ENCODE measurements around the gene TTBK2.

The TTBK2 gene

DNA sequence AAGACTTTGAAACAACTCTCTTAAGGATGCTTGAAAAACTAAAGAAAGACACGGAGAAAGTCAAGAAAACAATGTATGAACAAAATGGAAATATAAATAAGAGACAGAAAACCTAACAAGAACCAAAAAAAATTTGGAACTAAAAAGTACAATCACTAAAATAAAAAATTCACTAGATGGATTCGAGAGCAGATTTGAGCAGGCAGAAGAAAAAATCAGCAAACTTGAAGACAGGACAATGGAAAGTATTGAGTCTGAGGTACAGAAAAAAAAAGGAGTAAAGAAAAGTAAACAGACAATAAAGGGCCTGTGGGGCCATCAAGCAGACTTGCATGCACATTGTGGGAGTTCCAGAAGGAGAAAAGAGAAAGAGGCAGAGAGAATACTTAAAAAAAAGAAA, 170.3 kb downstream of the TTBK2 start:
- no peak for DNase-seq

DNA sequence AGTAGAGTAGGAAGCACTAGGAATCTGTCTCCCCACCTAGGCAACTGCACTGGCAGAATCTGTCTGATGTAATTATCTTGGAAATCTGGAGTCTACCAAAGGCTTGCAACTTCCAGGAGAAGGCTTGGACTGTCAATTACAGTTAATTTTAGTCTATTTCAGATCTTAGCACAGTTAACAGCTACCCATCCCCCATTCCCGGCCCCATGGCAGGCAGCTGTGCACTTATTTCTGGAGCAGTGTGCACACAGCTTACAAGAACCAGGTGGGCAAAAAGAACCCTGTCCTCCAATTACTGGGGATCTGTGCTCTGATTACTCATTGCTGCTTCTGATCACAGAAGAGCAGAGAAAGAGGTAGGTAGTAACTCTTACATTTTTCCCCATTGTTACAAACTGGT, 171.3 kb downstream of the TTBK2 start:
- no peak for DNase-seq

DNA sequence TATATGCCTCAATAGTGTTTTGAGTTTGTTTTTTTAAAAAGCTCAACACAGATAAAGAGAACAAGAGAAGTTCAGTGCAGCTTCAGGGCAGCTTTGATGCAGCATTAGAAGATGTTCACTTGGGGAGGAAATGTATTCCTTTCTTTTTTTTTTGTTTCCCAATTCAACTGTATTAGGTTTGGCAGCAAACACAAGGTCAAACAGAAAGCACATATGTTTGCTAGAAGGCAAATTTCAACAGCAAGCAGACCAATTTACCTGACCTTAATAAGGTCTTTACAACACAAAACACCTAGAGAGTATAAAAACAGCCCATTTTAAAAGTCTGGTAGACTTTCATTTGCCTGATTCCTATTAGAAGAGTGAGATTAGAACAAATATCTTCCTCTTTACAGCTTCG, 176.4 kb downstream of the TTBK2 start:
- no peak for DNase-seq

DNA sequence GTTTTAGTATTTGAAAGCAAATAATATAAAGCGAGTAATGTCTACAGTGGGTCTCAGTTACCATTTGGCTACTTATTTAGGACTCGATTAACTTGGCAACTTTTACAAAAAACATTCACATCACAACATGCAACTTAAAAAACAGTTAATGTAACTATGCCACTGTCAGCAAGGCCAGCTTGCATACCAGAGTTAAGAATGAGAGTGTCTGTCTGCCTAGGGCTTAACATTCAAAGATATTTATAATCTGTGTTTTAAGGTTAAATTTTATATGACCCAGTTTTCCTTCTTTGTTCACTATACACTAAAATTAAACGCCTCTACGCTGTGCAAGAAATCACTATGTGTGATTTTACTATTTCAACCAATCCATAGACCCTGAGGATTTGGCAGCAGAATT, 178.4 kb downstream of the TTBK2 start:
- DNase-seq: no peak

DNA sequence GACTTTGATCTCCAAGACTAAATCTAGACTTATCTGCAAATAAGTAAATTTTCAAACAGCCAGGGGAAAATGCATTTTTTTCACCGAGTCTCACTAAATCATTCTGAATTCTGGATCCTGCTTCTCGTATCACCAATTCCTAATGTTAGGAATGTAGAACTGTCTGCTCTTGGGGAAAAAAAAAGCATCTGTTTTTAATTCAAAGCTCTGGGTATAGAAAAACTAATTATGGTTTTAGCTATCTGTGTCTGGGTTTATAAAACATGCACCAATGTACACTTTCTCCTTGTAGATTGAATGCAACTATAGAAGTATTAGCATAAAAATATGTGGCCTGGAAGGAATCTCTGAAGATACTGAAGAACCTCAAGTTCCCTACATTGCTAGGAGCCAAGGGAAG, 178.9 kb downstream of the TTBK2 start:
- DNase-seq: no peak

DNA sequence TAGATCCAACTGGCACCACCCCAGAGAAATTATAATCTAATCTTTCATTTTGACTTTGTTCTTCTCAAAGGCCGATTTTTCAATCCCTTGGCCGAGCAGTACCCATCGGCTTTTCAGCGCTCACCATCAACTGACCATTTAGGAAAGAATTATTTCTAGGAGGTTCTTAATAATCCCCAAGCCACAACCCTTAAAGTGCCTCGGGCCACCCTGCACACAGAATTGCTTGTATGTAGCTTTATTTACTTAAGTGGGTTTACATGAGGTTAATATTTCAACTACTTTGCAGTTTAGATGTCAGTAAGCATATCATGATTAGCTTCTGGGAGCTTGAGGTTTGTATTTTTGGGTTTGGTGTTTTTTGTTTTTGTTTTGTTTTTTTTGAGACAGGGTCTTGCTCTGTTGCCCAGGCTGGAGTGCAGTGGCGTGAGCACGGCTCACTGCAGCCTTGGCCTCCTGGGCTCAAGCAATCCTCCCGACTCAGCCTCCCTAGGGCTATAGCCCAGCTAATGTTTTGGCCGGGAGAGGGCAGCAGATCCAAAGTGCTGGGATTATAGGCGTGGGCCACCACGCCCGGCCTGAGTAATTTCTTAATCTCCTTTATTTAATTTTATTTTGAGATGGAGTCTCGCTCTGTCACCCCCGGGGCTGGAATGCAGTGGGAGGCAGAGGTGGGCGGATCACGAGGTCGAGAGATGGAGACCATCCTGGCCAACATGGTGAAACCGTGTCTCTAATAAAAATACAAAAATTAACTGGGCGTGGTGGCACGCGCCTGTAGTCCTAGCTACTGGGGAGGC, 182.8 kb downstream of the TTBK2 start:
- DNase-seq: no peak

DNA sequence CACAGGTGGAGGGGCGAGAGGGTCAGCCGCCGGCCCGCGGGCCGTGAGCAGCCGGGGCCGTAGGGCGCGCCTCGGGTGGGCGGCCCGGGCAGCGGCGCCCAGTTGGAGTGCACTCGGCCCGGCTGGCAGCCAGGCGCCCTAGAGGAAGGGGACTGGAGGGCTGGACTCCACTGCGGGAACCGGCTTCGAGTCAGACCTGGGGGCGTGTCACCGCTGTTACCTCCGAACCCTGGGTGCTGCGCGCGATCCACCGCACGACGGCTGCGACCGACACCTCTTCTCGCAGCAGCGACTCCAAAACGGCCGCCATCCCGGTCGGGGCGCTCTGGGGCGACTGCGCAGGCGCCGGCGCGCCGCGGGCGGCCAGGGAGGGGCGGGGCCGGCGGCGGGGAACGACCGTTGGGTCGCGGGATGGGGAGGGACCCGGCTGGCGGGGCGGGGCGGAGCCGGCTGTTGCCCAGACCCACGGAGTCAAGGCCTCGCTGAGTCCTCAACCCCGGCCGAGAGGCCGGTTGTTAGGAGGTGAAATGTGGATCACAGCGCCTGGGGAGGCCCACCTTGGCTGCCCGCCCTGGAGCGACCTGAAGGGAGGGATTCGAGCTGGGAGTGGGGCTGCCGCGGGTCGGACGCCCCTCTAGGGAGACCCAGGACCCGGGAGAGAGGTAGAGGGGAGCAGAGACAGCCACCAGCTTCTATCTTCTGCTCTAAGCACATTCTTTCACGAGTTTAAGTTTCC, 183.6 kb downstream of the TTBK2 start, which contains the start of gene CDAN1:
Gene CDAN1, minus strand, starts transcription at position 336 of the 736 bp plus-strand sequence. Its CDS starts 26 bp downstream, at position 310.
- peak; percentile 12 for DNase-seq

DNA sequence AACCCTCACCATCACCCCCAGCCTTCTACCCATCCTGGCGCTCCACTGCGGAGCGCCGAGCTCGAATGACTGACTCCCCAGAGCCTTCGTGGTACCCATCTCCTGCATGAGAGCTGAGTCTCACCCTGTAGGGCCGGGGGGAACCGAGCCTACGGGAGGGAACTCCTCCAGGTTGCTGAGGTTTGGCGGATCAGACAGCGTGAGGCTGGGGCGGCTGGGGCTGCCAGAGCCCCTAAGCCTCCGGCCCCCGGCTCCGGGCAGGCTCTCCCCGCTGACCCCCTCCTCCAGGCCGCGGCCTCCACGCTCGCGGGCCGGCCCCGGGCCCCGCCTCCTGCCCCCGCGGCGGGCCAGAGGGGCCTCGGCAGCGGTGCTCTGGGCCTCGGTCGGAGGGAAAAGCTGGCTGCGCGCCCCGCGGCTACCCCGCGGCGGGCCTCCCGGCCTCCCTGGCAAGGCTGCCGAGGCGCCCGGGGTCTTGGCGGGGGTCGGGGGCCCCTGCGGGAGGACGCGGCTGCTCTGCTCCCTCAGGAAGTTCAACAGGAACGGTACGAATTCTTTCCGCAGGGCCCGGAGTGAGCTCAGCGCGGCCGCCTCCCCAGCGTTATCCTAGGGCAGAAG, 184.3 kb downstream of the TTBK2 start:
- DNase-seq: no peak

DNA sequence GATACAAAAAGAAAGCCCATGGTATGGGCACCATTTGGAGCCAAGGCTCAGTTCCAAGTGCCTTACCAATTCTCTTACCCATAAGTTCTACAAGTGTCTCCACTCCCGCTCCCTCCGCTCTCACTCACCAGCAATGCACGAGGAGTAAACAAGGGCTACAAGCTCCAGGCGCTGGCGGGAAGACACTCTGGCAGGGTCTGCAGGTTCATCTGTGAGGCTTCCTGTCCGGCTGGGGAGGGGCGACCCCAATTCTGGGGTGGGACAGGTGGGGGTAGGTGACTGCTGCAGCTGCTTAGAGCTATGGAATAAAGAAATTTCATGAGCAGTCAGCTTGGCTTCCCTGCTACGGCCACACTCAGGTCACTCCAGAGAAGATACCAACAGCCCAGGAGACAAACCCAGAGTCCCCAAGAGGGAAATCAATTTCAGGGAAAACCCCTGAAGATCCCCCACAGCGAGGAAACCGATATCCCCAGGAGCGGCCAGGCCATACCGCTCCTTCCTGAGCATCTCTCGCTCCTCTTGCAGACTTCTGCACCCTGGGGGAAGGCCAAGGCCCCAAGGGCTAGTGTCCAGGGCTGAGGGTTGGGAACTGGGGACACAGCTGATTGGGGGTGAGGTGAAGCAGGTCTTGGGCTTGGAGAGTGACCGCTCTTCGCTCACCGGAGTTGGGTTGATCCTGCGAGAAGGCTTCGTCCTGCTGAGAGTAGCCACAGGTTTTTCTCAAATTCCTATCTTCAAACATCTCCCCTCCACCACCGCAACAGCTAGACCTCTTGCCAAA, 185.0 kb downstream of the TTBK2 start:
- DNase-seq: no peak

DNA sequence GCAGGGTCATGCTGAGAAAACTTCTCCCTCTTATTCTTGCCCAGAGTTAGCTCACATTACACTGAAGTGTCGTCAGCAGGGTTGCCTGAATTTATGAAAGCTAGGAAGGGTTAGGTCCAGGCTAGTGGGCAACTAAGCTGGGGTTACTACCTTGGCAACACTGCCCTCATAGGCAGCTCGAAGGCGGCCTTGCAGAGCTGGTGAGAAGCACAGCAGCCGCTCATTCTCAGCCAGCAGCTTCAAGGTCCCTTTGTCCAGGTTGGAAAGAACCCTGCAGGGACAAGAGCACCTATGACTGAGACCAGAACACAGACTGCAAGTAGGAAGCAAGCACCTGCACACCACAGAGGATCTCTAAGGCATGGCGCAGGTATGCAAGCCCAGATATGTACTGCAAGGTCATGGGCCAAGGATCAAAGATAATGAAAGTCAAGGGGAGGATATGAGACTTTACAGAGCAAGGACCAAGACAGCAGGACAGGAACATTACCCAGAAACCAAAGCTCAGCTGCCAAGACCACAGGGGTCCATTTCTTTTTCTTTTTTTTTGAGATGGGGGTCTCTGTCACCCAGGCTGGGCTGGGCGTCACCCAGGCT, 186.4 kb downstream of the TTBK2 start:
- DNase-seq: no peak

DNA sequence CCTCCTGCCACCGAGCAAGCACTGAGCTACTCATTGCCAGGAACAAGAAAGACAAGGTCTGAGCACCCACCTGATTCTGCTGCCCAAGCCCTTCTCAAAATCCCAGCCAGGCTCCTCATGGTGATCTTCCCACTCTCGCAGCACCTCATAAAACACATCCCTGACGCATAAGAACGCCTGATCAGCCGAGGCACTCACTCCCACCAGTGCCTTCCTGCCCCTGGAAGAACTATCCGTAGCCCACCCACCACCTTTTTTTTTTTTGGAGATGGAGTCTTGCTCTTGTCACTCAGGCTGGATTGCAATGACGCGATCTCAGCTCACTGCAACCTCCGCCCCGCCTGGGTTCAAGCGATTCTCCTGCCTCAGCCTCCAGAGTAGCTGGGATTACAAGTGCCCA, 187.6 kb downstream of the TTBK2 start:
- no peak for DNase-seq

DNA sequence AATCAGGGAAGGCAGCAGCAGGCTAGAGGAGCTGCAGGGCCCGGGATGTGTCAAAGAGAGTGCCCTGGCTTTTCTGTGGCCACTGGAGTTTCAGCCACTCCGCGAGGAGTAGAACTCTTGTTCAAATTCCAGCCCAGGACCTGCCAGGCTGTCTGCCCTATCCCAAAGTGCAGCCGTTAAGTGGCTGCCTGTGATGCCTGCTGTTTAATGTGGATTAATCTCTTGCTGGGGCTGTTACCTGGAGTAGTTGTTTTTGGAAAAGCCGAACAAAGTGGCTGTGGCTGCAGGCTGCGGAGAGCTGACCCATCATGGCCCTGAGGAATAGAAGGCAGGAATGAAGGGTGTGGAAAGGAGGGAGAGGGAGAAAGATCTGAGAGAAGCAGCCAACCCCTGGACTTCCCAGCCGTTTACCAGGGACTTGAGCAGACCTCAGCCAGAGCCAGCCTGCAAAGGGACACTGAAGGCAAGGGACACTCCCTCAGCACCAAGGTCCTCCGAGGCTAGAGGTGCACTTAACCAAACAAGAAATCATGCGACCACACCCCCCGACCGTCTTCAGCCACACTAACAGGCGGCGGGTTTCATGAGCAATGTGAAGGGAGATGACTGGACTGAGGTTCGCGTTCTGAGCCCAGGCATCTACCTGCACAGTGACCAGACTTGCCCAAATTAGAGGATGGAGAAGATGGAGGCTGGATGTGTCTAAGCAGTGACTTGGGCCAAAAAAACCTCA, 188.3 kb downstream of the TTBK2 start:
- no peak for DNase-seq

DNA sequence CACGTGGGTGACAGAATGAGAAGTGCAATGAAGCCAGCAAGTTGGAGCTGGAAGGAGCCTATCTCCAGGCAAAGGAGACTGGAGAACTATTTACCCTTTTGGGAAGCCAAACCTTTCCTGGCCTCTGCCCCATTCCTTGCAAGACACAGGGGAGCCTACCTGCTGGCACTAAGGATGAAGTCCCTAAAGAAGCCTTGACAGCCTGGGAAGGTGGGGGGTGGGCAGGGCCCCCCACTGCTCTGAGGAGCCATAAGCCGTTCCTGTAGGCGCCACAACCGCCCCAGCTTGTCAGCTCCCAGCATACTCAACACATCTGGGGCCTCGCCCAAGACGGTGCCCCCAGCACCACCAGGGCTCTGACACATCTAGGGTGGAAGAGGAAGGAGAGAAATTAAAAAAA, 189.1 kb downstream of the TTBK2 start:
- DNase-seq: no peak

DNA sequence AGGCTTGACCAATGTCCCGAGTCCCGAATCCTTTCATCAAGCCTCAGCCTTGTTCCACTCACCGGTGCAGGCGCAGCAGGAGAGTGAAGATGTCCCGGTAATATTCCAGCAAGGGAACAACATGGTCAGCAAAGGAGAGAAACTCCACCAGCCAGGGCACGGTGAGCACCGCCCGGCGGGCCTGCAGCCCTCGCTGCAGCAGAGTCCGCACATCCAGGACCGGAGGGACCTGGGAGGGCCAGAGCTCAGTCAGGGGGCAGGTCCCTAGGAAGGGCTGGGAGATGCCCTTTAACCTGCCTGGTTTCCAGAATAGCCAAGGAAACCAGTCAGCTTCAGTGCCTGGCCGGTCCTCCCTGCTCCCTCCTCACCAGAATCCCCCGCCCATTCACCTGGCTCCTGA, 190.0 kb downstream of the TTBK2 start:
- no peak for DNase-seq

DNA sequence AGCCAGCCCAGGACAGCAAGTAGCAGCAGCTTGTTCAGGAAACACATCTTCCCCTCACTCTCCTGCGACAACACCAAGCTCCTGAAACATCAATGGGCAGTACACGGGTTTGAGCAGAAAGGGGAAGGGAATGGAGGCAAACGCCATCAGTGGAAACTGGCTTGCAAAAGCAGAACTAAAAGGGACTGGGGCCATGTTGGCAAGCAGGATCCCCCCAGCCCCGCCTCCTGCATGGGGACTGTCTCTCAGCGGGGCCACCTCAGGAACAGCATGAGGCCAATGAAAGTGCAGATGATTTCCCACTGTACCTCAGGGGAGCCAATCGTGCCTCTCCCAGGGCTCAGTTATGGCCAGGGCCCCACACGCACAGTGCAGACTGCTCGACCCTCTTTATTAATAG, 190.4 kb downstream of the TTBK2 start:
- DNase-seq: no peak

DNA sequence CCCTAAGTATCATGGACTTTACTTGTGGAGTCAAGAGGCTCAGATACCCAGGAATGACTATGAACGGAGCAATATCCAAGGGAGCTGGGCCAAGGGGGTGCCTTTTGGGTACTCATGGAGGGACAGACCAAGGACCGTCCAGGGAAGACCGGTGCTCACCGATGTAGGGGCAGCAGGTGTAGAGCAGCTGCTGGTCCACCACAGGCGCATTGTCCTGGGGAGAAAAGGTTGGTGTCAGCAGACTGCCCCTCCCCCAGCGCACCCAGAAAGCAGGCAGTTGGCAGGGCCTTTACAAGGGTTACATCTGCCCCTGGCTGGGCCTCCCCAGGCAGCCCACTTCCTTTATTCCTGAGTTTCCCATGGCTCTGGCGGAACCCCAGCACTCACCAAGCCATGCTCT, 191.2 kb downstream of the TTBK2 start:
- DNase-seq: no peak

DNA sequence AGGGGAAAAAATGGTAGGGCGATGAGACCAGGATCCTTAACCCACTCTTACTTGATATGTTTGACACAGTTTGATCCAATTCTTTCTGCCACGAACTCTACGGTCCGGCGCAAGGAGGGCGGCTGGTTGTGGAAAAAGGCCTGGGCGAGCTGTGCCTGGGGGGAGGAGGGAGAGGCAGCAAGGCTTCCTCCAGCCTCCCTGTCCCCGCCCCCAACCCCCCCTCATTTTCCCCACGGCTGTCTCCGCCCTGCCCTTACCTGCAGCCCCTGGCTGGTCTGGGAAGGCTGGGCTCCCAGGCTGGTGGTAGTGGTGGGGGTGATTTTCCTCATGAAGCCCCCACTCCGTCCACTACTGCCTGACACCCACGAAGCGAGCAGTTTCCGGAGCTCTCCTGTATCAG, 191.6 kb downstream of the TTBK2 start:
- no peak for DNase-seq

DNA sequence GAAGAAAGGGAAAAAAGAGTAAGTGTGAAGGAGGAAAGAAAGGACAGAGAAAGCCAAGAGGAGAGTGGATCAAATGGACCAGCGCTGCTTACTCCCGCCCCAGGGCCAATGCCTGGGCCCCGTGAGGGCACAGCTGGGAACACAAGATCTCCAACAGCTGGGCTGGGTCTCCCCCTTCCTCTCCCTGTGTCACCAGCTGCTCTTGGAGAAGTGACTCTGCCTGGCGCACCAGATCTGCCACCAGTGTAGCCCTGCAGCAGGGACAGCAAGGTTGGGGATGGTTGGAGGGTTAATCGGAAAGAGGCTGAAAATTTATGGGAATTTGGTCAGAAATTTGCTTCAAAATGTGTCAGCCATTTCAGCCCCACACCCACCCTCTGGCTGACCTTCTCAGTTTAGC, 192.0 kb downstream of the TTBK2 start:
- DNase-seq: no peak

DNA sequence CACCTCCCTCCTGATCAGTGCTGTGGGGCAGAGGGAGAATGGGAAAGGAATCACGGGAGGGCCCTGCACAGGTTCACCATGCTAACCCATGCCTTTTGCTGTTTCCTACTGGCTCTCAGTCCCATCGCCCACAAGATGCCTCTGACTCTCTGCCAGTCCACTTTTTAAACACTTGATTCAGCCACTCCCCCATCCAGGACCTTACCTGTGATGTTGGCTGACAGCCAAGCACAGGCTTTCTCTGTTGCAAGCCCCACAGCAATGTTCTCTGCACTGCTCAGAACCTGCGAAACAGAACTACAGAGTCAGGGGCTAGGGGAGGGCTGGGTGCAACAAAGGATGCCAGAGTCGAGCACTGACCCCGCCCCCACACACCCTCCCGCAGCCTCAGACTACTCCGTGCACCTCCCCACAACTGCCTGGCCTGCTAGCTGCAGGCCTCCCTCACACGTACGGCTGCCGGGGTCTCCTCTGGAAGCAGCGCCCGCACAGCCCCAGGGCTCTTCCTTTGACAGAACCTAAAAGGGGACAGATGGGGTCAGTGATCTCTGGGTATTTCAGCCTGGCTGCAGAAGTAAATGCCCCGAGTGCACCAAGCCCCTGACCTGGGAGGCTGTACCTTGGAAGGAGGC, 192.7 kb downstream of the TTBK2 start:
- DNase-seq: no peak

DNA sequence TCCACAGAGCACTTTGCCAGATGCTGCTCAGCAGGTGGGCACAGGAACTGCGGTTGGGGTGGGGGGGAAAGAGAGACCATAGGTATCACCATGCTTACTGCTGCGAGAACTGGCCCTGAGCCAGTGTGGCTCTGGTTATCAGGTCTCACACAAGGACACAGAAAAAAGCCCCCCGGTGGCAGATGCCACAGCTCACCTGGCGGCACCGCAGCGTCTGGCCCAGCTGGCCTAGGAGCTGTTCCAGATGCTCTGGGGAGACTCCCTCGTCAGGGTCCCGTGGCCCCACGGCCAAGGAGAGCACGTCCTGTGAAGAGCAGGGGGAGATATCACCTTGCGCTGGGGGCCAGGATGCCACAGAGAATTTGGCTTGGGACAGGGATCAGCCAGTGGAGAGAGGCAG, 194.5 kb downstream of the TTBK2 start:
- no peak for DNase-seq

DNA sequence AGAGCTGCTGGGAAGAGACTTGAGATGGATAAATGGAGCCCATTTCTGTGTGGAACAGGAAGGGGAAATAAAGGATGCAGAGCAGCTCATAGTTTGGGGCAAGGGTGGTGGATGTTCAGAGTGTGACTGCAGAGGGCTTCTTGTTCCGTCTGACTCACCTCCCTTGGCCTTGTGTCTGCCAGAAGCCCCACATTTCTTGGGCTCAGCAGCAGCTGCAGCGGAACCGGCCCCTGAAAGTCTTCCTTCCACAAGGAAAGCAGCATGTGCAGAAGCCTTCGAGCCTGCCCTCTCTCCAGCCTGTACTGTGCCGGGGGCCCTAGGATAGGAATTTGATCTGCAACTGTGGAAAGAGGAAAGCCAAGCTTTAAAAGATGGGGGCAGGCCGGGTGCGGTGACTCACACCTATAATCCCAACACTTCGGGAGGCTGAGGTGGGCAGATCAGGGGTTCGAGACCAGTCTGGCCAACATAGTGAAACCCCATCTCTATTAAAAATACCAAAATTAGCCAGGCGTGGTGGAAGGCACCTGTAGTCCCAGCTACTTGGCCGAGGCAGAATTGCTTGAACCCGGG, 195.2 kb downstream of the TTBK2 start:
- DNase-seq: no peak

Data from SIG-M5 (cell line).